ENCODE data around the gene CMPK2.
"Not testable (repeated sequence)": the region's sequence is repeated elsewhere in the genome, so short reads cannot be mapped to it uniquely, and the experiment has no call there.

CMPK2 gene

DNA sequence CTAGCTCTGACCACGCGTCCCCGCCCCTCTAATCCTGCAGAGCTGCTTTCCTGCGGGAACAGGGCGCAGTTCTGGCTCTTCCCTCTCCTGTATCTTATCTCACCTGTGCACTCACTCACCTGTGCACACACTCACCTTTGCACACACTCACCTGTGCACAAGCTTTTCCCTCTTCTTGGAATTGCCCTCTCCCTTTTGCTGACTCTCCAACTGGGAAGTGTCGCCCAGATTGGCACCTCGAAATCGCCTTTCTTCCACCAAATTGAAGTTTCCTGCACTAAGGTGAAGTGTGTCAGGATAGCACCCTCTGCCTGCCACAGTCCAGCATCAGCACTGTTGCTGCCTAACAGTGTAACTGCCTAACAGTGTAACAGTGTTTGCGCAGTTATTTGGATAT, 566 bp upstream of the CMPK2 start:
- H3K4me3 ChIP-seq (ENCODE audit: low read length) = peak overlapping the region; percentile 59
- peak; percentile 20 for DNase-seq (ENCODE audit: low read depth)
- TF ChIP-seq, protein P1, sequence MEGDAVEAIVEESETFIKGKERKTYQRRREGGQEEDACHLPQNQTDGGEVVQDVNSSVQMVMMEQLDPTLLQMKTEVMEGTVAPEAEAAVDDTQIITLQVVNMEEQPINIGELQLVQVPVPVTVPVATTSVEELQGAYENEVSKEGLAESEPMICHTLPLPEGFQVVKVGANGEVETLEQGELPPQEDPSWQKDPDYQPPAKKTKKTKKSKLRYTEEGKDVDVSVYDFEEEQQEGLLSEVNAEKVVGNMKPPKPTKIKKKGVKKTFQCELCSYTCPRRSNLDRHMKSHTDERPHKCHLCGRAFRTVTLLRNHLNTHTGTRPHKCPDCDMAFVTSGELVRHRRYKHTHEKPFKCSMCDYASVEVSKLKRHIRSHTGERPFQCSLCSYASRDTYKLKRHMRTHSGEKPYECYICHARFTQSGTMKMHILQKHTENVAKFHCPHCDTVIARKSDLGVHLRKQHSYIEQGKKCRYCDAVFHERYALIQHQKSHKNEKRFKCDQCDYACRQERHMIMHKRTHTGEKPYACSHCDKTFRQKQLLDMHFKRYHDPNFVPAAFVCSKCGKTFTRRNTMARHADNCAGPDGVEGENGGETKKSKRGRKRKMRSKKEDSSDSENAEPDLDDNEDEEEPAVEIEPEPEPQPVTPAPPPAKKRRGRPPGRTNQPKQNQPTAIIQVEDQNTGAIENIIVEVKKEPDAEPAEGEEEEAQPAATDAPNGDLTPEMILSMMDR (conservative IDR thresholded peaks at IDR 0.05; ENCODE audit: low read depth, low read length) = peak; percentile 76

DNA sequence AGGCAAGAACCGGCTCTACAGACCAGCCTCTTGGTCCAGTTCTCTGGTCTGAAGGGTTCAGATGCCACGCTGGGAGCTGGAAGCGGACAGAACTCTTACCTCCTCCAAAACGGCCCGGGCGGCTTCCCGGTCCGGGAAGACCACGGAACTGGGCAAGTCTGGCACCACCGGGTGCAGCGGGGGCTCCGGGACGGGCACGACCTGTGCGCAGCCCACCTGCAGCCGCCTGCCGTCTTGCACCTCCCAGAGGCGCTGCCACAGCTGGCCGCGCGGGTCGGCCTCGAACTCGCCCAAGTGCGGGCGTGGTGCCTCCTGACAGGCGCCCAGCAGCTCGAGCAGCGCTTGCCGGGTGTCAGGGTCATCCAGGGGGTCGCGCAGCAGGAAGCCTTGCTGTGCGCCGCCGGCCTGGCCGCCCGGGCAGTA, 773 bp downstream of the CMPK2 start:
- TF ChIP-seq, protein P1 (conservative IDR thresholded peaks at IDR 0.05; ENCODE audit: low read depth, low read length) = no peak
- peak overlapping the region; percentile 18 for H3K4me3 ChIP-seq (ENCODE audit: low read length)
- no peak for DNase-seq (ENCODE audit: low read depth)

DNA sequence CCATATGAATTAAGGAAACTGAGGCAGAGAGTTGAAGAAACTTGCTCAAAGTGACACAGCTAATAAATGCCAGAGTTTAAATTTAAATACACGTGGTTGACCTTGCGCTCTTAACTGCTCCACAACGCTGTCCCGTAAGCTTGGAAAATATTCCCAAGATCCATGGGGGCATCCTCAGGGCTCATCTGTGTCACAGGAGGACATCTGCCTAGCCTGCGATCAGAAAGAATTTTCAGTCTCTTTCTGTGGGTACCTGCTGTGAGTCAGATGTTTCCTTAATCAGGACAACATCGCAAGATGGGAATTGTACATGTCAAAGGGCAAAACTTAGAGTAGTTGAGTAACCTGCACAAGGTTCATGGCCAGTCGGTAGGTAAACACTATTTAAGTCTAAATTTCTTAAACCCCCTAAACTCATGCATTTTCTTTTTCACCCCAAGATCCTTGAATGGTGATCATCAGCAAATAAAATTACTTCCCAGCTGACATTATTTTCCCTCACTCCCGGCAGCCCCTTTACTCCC, 1.4 kb downstream of the CMPK2 start:
- H3K4me3 ChIP-seq (ENCODE audit: low read length) = no peak overlapping the region
- DNase-seq (ENCODE audit: low read depth) = no peak
- TF ChIP-seq, protein P1 (conservative IDR thresholded peaks at IDR 0.05; ENCODE audit: low read depth, low read length) = no peak

DNA sequence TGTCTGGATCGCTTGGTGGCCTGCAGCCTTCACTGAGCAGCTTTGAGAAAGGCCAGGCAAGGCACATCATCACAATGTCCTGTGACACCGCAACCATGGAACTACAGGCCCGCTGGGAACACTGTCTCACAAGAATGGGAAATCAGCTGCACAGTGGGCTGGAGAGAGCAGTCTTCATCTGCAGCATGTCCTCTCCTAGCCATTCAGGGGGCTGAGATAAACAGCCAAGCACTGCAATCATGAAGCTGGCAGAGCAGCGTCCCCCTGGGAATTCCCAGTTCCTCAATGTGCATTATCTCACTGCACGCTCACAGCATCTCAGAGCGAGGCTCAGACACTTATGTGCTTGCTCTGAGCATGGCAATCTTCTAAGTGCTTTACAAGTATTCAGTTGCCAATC, 1.9 kb downstream of the CMPK2 start:
- H3K4me3 ChIP-seq (ENCODE audit: low read length) = no peak overlapping the region
- DNase-seq (ENCODE audit: low read depth) = no peak
- TF ChIP-seq, protein P1 (conservative IDR thresholded peaks at IDR 0.05; ENCODE audit: low read depth, low read length) = no peak

DNA sequence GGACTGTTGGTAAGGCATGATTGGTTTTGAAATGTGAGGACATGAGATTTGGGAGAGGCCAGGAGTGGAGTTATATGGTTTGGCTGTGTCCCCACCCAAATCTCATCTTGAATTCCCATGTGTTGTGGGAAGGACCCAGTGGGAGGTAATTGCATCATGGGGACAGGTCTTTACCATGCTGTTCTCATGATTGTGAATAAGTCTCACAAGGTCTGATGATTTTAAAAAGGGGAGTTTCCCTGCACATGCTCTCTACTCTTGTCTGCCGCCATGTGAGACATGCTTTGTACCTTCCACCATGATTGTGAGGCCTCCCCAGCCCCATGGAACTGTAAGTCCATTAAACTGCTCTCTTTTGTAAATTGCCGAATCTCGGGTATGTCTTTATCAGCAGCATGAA, 5.4 kb downstream of the CMPK2 start:
- no peak for DNase-seq (ENCODE audit: low read depth)
- no peak overlapping the region for H3K4me3 ChIP-seq (ENCODE audit: low read length)
- TF ChIP-seq, protein P1 (conservative IDR thresholded peaks at IDR 0.05; ENCODE audit: low read depth, low read length) = no peak

DNA sequence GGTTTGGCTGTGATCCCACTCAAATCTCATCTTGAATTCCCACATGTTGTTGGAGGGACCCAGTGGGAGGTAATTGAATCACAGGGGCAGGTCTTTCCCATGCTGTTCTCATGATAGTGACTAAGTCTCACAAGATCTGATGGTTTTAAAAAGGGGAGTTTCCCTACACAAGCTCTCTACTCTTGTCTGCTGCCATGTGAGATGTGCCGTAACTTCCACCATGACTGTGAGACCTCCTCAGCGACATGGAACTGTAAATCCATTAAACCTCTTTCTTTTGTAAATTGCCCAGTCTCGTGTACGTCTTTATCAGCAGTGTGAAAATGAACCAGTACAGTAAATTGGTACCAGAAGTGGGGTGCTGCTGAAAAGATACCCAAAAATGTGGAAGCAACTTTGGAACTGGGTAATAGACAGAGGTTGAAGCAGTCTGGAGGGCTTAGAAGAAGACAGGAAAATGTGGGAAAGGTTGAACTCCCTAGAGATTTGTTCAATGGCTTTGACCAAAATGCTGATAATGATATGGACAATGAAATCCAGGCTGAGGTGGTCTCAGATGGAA, 7.2 kb downstream of the CMPK2 start:
- not testable (repeated sequence) for DNase-seq (ENCODE audit: low read depth); H3K4me3 ChIP-seq (ENCODE audit: low read length)

DNA sequence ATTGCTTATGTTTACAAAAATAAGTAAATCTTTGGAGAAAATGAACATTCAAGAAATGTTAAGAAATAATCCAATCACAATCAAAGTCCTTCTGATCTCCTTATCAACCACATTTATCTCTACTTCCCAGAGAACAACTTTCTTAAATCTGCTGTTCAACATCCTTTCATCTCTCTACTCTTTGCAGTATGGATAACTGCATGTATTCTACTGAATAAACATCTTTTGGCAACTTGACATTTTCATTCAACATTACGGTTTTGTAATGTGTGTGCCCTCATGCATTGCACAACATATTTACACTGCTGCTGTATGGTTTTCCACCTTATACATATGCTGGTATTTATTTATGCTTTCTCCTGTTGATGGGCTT, 9.2 kb downstream of the CMPK2 start:
- no peak overlapping the region for H3K4me3 ChIP-seq (ENCODE audit: low read length)
- DNase-seq (ENCODE audit: low read depth) = no peak
- TF ChIP-seq, protein P1 (conservative IDR thresholded peaks at IDR 0.05; ENCODE audit: low read depth, low read length) = no peak
